ENCODE data around the gene TECR.

GRCh38 chr19:14544047-14544446, 14.7 kb downstream of the TECR start:
- no peak for TF ChIP-seq CTCF (IDR thresholded peaks at IDR 0.05; ENCODE audit: low read length)
- TF ChIP-seq EZH2 (optimal IDR thresholded peaks at IDR 0.05; ENCODE audit: low read depth, low read length): no peak

Measured in MM.1S (cell line).